Neutrophil (primary cell): ENCODE results near the gene MCRIP2.
A peak's percentile ranks its signal among the peaks of the same experiment; 100 is the strongest.

Source experiments
- H3K27ac ChIP-seq: fragments of 200-600 bp; sonication (generic); 2 replicates; pipeline ENCODE4 v1.5.1; 2016; ENCODE audit warnings: mild to moderate bottlenecking, moderate library complexity
- H3K27me3 ChIP-seq: fragments of 200-600 bp; sonication (generic); 2 replicates; pipeline ENCODE4 v1.6.0; 2016; ENCODE audit warnings: mild to moderate bottlenecking
- H3K36me3 ChIP-seq: fragments of 200-600 bp; sonication (generic); 2 replicates; pipeline ENCODE4 v1.5.1; 2017
- H3K4me1 ChIP-seq, 2 experiments: fragments of 200-600 bp in 1 of 2; sonication (generic) in 1 of 2; 1 replicate in 1 of 2; 2 replicates in 1 of 2; pipeline versions ENCODE4 v1.5.1 to v1.6.1; 2013 to 2016; ENCODE audit warnings: low read depth in 1 of 2, low read length in 1 of 2, mild to moderate bottlenecking in 1 of 2, moderate library complexity in 1 of 2; ENCODE audit not compliant: control insufficient read depth in 1 of 2, insufficient read depth in 1 of 2
- H3K4me3 ChIP-seq, 2 experiments: fragments of 200-600 bp in 1 of 2; sonication (generic) in 1 of 2; 1 replicate in 1 of 2; 2 replicates in 1 of 2; pipeline ENCODE4 v1.5.1; 2013 to 2016; ENCODE audit warnings: low read depth in 1 of 2, low read length in 1 of 2, mild to moderate bottlenecking in 1 of 2, moderate library complexity in 1 of 2
- H3K9me3 ChIP-seq: fragments of 200-600 bp; sonication (generic); 2 replicates; pipeline ENCODE4 v1.5.1; 2016
- CTCF ChIP-seq: fragments of 200-600 bp; sonication (generic); IDR thresholded peaks from 2 replicates; pipeline ENCODE4 v1.5.1; 2016; ENCODE audit warnings: antibody characterized with exemption

Gene MCRIP2

GRCh38 chr16:679814-680624 lies 38.4 kb downstream of the MCRIP2 start, which contains the start of gene STUB1:
STUB1 (plus strand) TSS chr16:680410; CDS start chr16:680526, 116 bp downstream.
- peak within 1 kb of the TSS; percentile 86 for H3K27ac ChIP-seq
- H3K4me1 ChIP-seq, result peaks cover 43 to 74% of the 10 kb centered on the region in 2 experiments
- no peaks in the 10 kb centered on the region for H3K9me3 ChIP-seq
- no peak for TF ChIP-seq CTCF
- peaks cover 34% of the 10 kb centered on the region for H3K27me3 ChIP-seq
- H3K36me3 ChIP-seq, result peaks cover 14% of the 10 kb centered on the region
- peak within 1 kb of the TSS; percentile 83 to 91 for H3K4me3 ChIP-seq

GRCh38 chr16:680625-680945 lies 39.0 kb downstream of the MCRIP2 start:
- Histone ChIP-seq H3K27ac (peak overlapping the region; percentile 86), H3K9me3 (no peaks in the 10 kb centered on the region), H3K4me3 (peak overlapping the region; percentile 83 to 91), H3K36me3 (peaks cover 14% of the 10 kb centered on the region), H3K27me3 (peaks cover 28% of the 10 kb centered on the region), H3K4me1 (peaks cover 43 to 69% of the 10 kb centered on the region in 2 experiments)
- no peak for TF ChIP-seq CTCF

GRCh38 chr16:680967-681745 lies 39.5 kb downstream of the MCRIP2 start:
- Histone ChIP-seq H3K27me3 (peaks cover 22% of the 10 kb centered on the region), H3K4me3 (peak overlapping the region; percentile 83 to 91), H3K36me3 (peaks cover 14% of the 10 kb centered on the region), H3K9me3 (no peaks in the 10 kb centered on the region), H3K4me1 (peaks cover 43 to 70% of the 10 kb centered on the region in 2 experiments), H3K27ac (peak overlapping the region; percentile 86)
- TF ChIP-seq CTCF, result no peak

DNA sequence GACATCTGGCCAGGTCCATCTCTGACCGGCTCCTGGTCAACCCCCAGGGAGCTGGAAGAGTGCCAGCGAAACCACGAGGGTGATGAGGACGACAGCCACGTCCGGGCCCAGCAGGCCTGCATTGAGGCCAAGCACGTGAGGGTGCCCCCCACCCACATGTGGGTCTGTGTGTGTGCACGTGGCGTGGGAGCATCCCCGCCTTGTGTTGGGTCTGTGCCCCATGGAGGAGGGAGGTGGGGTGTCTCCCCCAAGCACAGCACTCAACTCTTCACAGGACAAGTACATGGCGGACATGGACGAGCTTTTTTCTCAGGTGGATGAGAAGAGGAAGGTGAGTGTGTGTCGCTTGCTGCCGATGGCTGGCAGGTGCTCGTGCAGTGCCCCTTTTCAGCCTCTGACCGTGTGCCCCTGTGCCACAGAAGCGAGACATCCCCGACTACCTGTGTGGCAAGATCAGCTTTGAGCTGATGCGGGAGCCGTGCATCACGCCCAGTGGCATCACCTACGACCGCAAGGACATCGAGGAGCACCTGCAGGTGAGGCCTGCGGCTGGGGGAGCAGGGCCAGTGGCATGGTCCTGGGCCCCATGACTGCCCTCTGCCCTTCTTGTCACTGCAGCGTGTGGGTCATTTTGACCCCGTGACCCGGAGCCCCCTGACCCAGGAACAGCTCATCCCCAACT lies 40.3 kb downstream of the MCRIP2 start:
- H3K36me3 ChIP-seq, result peaks cover 19% of the 10 kb centered on the region
- H3K27ac ChIP-seq, result no peak overlapping the region
- H3K27me3 ChIP-seq, result peaks cover 15% of the 10 kb centered on the region
- H3K4me3 ChIP-seq, result peak overlapping the region in 1 of 2 experiments; percentile 2
- TF ChIP-seq CTCF, result no peak
- H3K4me1 ChIP-seq, result peaks cover 39 to 63% of the 10 kb centered on the region in 2 experiments
- no peaks in the 10 kb centered on the region for H3K9me3 ChIP-seq
